VCaP (cell line): ENCODE results near the gene BRINP2.

Experiments
- H3K27ac ChIP-seq: fragments of 450-650 bp; 2 replicates; pipeline ENCODE4 v1.5.1; 2017
- CTCF ChIP-seq: fragments of 450-650 bp; conservative IDR thresholded peaks from 2 replicates; pipeline ENCODE4 v1.5.1; 2017; ENCODE audit warnings: mild to moderate bottlenecking, moderate library complexity

Gene BRINP2

GRCh38 chr1:177131723-177132122, 39.0 kb upstream of the BRINP2 start:
- no peak for TF ChIP-seq CTCF
- no peak overlapping the region for H3K27ac ChIP-seq

- no peak overlapping the region for H3K27ac ChIP-seq
- TF ChIP-seq CTCF, result no peak
Observed at GRCh38 chr1:177132141-177132540, 38.6 kb upstream of the BRINP2 start.

GRCh38 chr1:177133977-177134538, 36.7 kb upstream of the BRINP2 start:
- H3K27ac ChIP-seq, result no peak overlapping the region
- no peak for TF ChIP-seq CTCF

GRCh38 chr1:177135250-177135649, 35.5 kb upstream of the BRINP2 start:
- TF ChIP-seq CTCF, result no peak

GRCh38 chr1:177137814-177138213, 32.9 kb upstream of the BRINP2 start:
- no peak for TF ChIP-seq CTCF
- H3K27ac ChIP-seq, result no peak overlapping the region

More at GRCh38 chr1:177135250-177135649, 35.5 kb upstream of the BRINP2 start:
- no peak overlapping the region for H3K27ac ChIP-seq

- no peak for TF ChIP-seq CTCF
- no peak overlapping the region for H3K27ac ChIP-seq
Observed at GRCh38 chr1:177138347-177138746, 32.4 kb upstream of the BRINP2 start.

GRCh38 chr1:177142010-177142409, 28.7 kb upstream of the BRINP2 start:
- no peak for TF ChIP-seq CTCF
- no peak overlapping the region for H3K27ac ChIP-seq
